A673 (cell line): Measurements from ENCODE around the gene HHLA2.

ENCODE experiments used
- CTCF ChIP-seq: fragments of 300-800, 200-600 bp; sonication (generic); conservative IDR thresholded peaks from 2 replicates; pipeline ENCODE4 v1.5.1; 2017; ENCODE audit warnings: low read depth, mild to moderate bottlenecking, antibody characterized with exemption, low read length, moderate library complexity, mixed read lengths
- EZH2 ChIP-seq: fragments of 200-600 bp; sonication (generic); IDR thresholded peaks from 2 replicates; pipeline ENCODE4 v1.6.1; 2017; ENCODE audit warnings: borderline replicate concordance, low read depth, mild to moderate bottlenecking, mixed read lengths, antibody characterized with exemption, low read length; ENCODE audit not compliant: poor library complexity, severe bottlenecking

GRCh38 chr3:108327168-108327567 is 30.8 kb downstream of the HHLA2 start:
- TF ChIP-seq CTCF (no peak), EZH2 (no peak)
